ENCODE measurements around the gene BFSP2. TPM values are rescaled to one million over a fixed set of nuclear protein-coding genes. Genes with fewer than 3 reads are reported as not detected.

Gene BFSP2
- total and polyA plus RNA-seq, 2 of the 4 experiments (the other 2 are of a cell fraction), result not detected

- peaks cover 6% of the 10 kb centered on the region for H3K4me1 ChIP-seq (ENCODE audit: control insufficient read depth, insufficient read depth, low read length)
- H3K14ac ChIP-seq (replicated peaks; ENCODE audit: low read depth, low read length), result no peak overlapping the region
- in situ Hi-C loops (cut with MboI; ENCODE audit: low sequenced_read_pairs), result no loop called here
- no peak overlapping the region for H2BK5ac ChIP-seq (ENCODE audit: low read depth, low read length, poor library complexity, severe bottlenecking)
- no peak overlapping the region for H3K27ac ChIP-seq (ENCODE audit: insufficient read depth, low read length)
- no peak overlapping the region for H3K4ac ChIP-seq (ENCODE audit: low read depth, low read length)
- dilution Hi-C loops (cut with HindIII; ENCODE audit: low sequenced_read_pairs, unreplicated experiment), result no loop called here
- no peak overlapping the region for H3K4me2 ChIP-seq (ENCODE audit: low read depth, low read length)
- ATAC-seq (ENCODE audit: low read depth) (no peak), DNase-seq (no peak)
- no peak overlapping the region for H3K4me3 ChIP-seq (ENCODE audit: insufficient read depth, low read depth, low read length)
- H2BK20ac ChIP-seq (ENCODE audit: low read depth, low read length), result no peak overlapping the region
- no peaks in the 10 kb centered on the region for H3K9me3 ChIP-seq (ENCODE audit: control insufficient read depth, insufficient read depth, low read length)
- intact Hi-C loops (cut with micrococcal nuclease), result no loop called here
- no peak overlapping the region for H3K9ac ChIP-seq (ENCODE audit: low read depth, low read length)
- TF ChIP-seq RFX5 (IDR thresholded peaks at IDR 0.05; ENCODE audit: low read depth, low read length) (no peak), RCOR1 (IDR thresholded peaks at IDR 0.05; ENCODE audit: insufficient replicate concordance, low read length) (no peak), MAZ (IDR thresholded peaks at IDR 0.05; ENCODE audit: borderline replicate concordance, low read depth, low read length) (no peak), MXI1 (IDR thresholded peaks at IDR 0.05; ENCODE audit: borderline replicate concordance, low read depth, low read length) (no peak), POLR2A (IDR thresholded peaks at IDR 0.05; ENCODE audit: low read depth, low read length) (no peak)
- TF ChIP-seq, protein P1, sequence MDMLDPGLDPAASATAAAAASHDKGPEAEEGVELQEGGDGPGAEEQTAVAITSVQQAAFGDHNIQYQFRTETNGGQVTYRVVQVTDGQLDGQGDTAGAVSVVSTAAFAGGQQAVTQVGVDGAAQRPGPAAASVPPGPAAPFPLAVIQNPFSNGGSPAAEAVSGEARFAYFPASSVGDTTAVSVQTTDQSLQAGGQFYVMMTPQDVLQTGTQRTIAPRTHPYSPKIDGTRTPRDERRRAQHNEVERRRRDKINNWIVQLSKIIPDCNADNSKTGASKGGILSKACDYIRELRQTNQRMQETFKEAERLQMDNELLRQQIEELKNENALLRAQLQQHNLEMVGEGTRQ (IDR thresholded peaks at IDR 0.05; ENCODE audit: low read depth, low read length), result no peak
- H2BK15ac ChIP-seq (ENCODE audit: low read depth, low read length), result no peak overlapping the region
- H3K27me3 ChIP-seq (ENCODE audit: control insufficient read depth, insufficient read depth, low read length), result no peaks in the 10 kb centered on the region
- H3K23ac ChIP-seq (ENCODE audit: low read depth, low read length), result no peak overlapping the region
- no peak overlapping the region for H2AFZ ChIP-seq (replicated peaks; ENCODE audit: low read length, poor library complexity)
- H3K36me3 ChIP-seq (ENCODE audit: control insufficient read depth, insufficient read depth, low read length), result no peaks in the 10 kb centered on the region
- no peak overlapping the region for H2BK120ac ChIP-seq (ENCODE audit: low read depth, low read length)
- no TSS peak for BruUV-seq (replicated peaks)
- H2AK9ac ChIP-seq (replicated peaks; ENCODE audit: low read depth, low read length, poor library complexity), result no peak overlapping the region
- H4K5ac ChIP-seq (ENCODE audit: low read depth, low read length), result no peak overlapping the region
- no peaks in the 10 kb centered on the region for H4K20me1 ChIP-seq (ENCODE audit: insufficient read depth, low read length)
- no CpG with 5 or more reads among the region's 2 CpGs for WGBS, 2 experiments (ENCODE audit: extremely low coverage in 2 of 2, insufficient read length in 1 of 2)
- ChIA-PET POLR2A (ENCODE audit: unreplicated experiment) (no interaction called here), CTCF (interaction anchor here (1.0 kb wide), 1 partner anchor 9 kb away, joined by 4 read pairs; no protein-coding TSS in a partner anchor)
- no peak overlapping the region for H4K8ac ChIP-seq (ENCODE audit: low read depth in 2 of 2, low read length in 2 of 2)
- no peak overlapping the region for H4K91ac ChIP-seq (ENCODE audit: insufficient read depth, low read depth, low read length)
- H2AK5ac ChIP-seq (ENCODE audit: low read depth, low read length), result no peak overlapping the region
- H3K79me1 ChIP-seq (ENCODE audit: low read depth in 1 of 2, low read length in 2 of 2), result no peaks in the 10 kb centered on the region
- no peak overlapping the region for H3K56ac ChIP-seq (ENCODE audit: extremely low read depth, insufficient read depth, low read length)
- no peak overlapping the region for H3K18ac ChIP-seq (ENCODE audit: low read depth, low read length)
- peaks cover 6% of the 10 kb centered on the region for H3K9me1 ChIP-seq (ENCODE audit: insufficient read depth, low read length)
Observed at GRCh38 chr3:133479401-133479800, 79.5 kb downstream of the BFSP2 start.
